ENCODE data around the gene POLA1. TPM values are rescaled to one million over a fixed set of nuclear protein-coding genes. Genes with fewer than 3 reads are reported as not detected.

Gene POLA1
- total RNA-seq, 2 experiments from 2014 or later, result 28.1 TPM

DNA sequence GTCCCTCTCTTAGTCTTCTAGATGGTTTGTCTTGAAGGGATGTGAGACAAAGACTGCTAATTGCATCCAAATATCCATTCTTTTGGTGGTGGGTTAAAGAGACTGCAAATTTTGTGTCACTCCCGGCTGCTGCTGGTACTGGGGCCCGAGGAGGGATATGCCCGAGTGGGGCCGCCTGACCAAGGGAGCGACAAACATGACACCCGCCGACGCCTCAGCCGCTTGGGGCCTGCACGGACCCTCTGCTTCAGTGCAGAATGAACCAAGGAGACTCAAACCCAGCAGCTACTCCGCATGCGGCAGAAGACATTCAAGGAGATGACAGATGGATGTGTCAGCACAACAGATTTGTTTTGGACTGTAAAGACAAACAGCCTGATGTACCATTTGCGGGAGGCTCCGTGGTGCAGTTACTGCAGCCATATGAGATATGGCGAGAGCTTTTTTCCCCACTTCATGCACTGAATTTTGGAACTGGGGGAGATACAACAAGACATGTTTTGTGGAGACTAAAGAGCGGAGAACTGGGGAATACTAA is 335.6 kb downstream of the POLA1 start:
- H3K36me3 Mint-ChIP-seq (ENCODE audit: low read depth), result no peaks in the 10 kb centered on the region
- H3K4me1 Mint-ChIP-seq, result no peaks in the 10 kb centered on the region
- CTCF ChIA-PET, result no interaction called here
- no peak overlapping the region for H3K4me3 Mint-ChIP-seq
- H3K27ac Mint-ChIP-seq, result no peak overlapping the region
- H3K27me3 Mint-ChIP-seq, result peaks cover 7% of the 10 kb centered on the region
- DNase-seq, result no peak
- no peaks in the 10 kb centered on the region for H3K9me3 Mint-ChIP-seq
- POLR2A ChIA-PET, result no interaction called here

DNA sequence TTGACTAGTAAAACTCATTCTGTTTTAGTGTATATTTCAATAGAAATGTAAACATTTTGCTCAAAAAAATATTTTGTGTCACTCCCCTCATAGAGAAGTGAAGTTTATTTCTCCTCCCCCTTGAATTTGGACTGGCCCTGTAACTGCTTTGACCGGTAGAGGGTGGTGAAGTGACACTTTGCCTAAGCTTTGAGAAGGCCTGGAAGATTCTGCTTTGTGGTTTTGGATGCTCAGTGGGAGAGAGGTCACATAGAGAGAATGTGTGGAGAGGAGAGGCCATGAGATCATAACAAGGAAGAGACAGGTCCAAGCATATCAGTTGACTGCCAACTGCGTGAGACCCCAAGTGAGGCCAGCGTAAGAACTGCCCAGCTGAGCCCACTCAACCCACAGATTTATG is 341.2 kb downstream of the POLA1 start:
- H3K9me3 Mint-ChIP-seq, result no peaks in the 10 kb centered on the region
- no peaks in the 10 kb centered on the region for H3K36me3 Mint-ChIP-seq (ENCODE audit: low read depth)
- no peak overlapping the region for H3K4me3 Mint-ChIP-seq
- no peak overlapping the region for H3K27ac Mint-ChIP-seq
- CTCF ChIA-PET, result no interaction called here
- H3K4me1 Mint-ChIP-seq, result no peaks in the 10 kb centered on the region
- DNase-seq, result no peak
- H3K27me3 Mint-ChIP-seq, result peaks cover 6% of the 10 kb centered on the region
- POLR2A ChIA-PET, result no interaction called here

DNA sequence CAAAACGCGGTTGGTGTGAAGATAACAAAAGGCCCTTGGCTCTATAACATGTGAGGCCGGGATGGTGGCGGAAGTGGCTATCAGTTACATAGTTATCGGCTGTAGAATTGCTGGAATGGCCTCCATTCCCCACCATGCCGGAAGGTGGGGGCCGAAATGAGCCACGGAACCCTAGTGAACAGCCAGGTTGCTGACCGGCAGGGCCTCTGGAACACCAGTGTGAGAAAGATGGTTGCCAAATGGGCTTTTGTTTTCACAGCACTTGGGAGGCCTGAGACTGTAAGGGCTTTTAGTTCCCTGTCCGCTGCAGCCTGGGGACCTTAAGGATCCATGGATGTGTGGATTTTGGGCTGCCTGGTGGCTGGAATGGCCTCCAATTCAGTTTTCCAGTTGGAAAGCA is 345.3 kb downstream of the POLA1 start:
- ChIA-PET POLR2A (no interaction called here), CTCF (no interaction called here)
- H3K4me1 Mint-ChIP-seq, result no peaks in the 10 kb centered on the region
- no peak overlapping the region for H3K27ac Mint-ChIP-seq
- no peak for DNase-seq
- H3K36me3 Mint-ChIP-seq (ENCODE audit: low read depth), result no peaks in the 10 kb centered on the region
- peaks cover 4% of the 10 kb centered on the region for H3K27me3 Mint-ChIP-seq
- H3K4me3 Mint-ChIP-seq, result no peak overlapping the region
- H3K9me3 Mint-ChIP-seq, result no peaks in the 10 kb centered on the region

DNA sequence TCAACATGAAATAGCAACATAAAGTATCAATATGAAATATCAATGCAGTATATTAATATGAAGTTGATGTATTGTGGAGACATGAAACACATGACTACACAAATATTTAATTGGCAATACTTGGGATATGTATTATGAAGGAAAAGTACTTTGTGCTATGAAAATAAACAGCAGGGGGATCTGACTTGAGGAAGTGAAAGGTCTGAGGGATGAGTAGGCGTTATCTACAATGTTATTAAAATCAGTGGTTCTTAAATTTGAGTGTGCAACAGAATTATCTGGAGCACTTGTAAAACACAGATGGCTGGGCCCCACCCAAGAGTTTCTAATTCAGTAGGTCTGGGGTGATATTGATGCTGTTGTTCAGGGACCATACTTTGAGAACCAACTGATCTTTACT is 349.5 kb downstream of the POLA1 start:
- no peak overlapping the region for H3K4me3 Mint-ChIP-seq
- H3K27me3 Mint-ChIP-seq, result no peaks in the 10 kb centered on the region
- no peak overlapping the region for H3K27ac Mint-ChIP-seq
- no peaks in the 10 kb centered on the region for H3K9me3 Mint-ChIP-seq
- ChIA-PET CTCF (no interaction called here), POLR2A (no interaction called here)
- H3K4me1 Mint-ChIP-seq, result peaks cover 3% of the 10 kb centered on the region
- DNase-seq, result no peak
- H3K36me3 Mint-ChIP-seq (ENCODE audit: low read depth), result no peaks in the 10 kb centered on the region

Other genes starting within 250 kb of the POLA1 start
- gene PDK3, start 228.6 kb upstream of the POLA1 start, total RNA-seq, result 10 to 100 TPM; 28.0 to 29.0 TPM
- gene PCYT1B, start 46.6 kb upstream of the POLA1 start, total RNA-seq, result under 1 TPM; 0.25 to 0.45 TPM